Endothelial cell of umbilical vein (primary cell): ENCODE data around the gene RTN4R. TPM values are rescaled to one million over a fixed set of nuclear protein-coding genes. Genes with fewer than 3 reads are reported as not detected.

Source experiments
- BruUV-seq: library from RNA; stranded (reverse); fragments of 400-500 nt; replicated peaks from 2 replicates; lab custom pipeline; 2021; lab: Mats Ljungman, UMichigan
- CTCF ChIA-PET: fragments of 300-600, 350-600 bp; sonication (Branson Sonifier 250); formaldehyde crosslinking; loops from one replicate; lab custom pipeline; 2021; ENCODE audit warnings: antibody characterized with exemption, inconsistent platforms; lab: Charles Lee
- POLR2A ChIA-PET: fragments of 300-600, 350-600 bp; sonication (Branson Sonifier 250); formaldehyde crosslinking; loops from one replicate; lab custom pipeline; 2021; ENCODE audit warnings: antibody characterized with exemption, inconsistent platforms; lab: Charles Lee
- DNase-seq: peaks from one replicate; pipeline ENCODE4 v3.0.0-alpha.2; 2011; ENCODE audit warnings: low read depth, low spot score
- FAIRE-seq: peaks from 2 replicates; lab custom pipeline; 2011; peaks lifted over from hg19 to GRCh38; lab: Jason Lieb, UNC
- H2AFZ ChIP-seq: 2 replicates; pipeline ENCODE4 v1.6.0; 2012; ENCODE audit warnings: low read depth, low read length, control low read depth, inconsistent platforms
- H3K27ac ChIP-seq: 2 replicates; pipeline ENCODE4 v1.5.1; 2011; ENCODE audit warnings: low read depth, mild to moderate bottlenecking, control low read depth, low read length, moderate library complexity; ENCODE audit not compliant: insufficient read depth
- H3K27me3 ChIP-seq, 2 experiments: 2 replicates each; pipeline versions ENCODE4 v1.6.0 to v1.6.1; 2011; ENCODE audit warnings: low read length in 2 of 2, mixed read lengths in 1 of 2; ENCODE audit not compliant: control insufficient read depth in 2 of 2, insufficient read depth in 2 of 2
- H3K36me3 ChIP-seq, 2 experiments: 2 replicates in 1 of 2; 3 replicates in 1 of 2; pipeline ENCODE4 v1.5.1; 2011; ENCODE audit warnings: low read length in 2 of 2, mild to moderate bottlenecking in 1 of 2, moderate library complexity in 1 of 2; ENCODE audit not compliant: control insufficient read depth in 2 of 2, insufficient read depth in 2 of 2; ENCODE audit errors: extremely low read depth in 1 of 2
- H3K4me1 ChIP-seq: 3 replicates; pipeline ENCODE4 v1.5.1; 2011; ENCODE audit warnings: mild to moderate bottlenecking, low read length; ENCODE audit not compliant: control insufficient read depth, insufficient read depth; ENCODE audit errors: extremely low read depth
- H3K4me2 ChIP-seq: 2 replicates; pipeline ENCODE4 v1.6.1; 2011; ENCODE audit warnings: low read length, control low read depth, mixed read lengths; ENCODE audit not compliant: insufficient read depth
- H3K4me3 ChIP-seq, 3 experiments: fragments of 200-600 bp in 1 of 3; sonication (generic), shearing (Covaris generic) in 1 of 3; replicated peaks in 1 of 3; 2 replicates each; pipeline ENCODE4 v1.5.1; 2011 to 2016; ENCODE audit warnings: control low read depth in 3 of 3, low read length in 3 of 3, mild to moderate bottlenecking in 2 of 3, inconsistent platforms in 1 of 3, low read depth in 1 of 3, moderate library complexity in 1 of 3; ENCODE audit not compliant: insufficient read depth in 1 of 3
- H3K79me2 ChIP-seq: 2 replicates; pipeline ENCODE4 v1.6.0; 2012; ENCODE audit warnings: low read length, inconsistent platforms; ENCODE audit not compliant: control insufficient read depth, insufficient read depth
- H3K9ac ChIP-seq: replicated peaks from 2 replicates; pipeline ENCODE3; 2011; ENCODE audit warnings: low read length, control low read depth; ENCODE audit not compliant: insufficient read depth; ENCODE audit errors: extremely low read depth
- H3K9me1 ChIP-seq: replicated peaks from 3 replicates; pipeline ENCODE4 v1.6.0; 2011; ENCODE audit warnings: mild to moderate bottlenecking, low read length; ENCODE audit not compliant: control insufficient read depth, insufficient read depth; ENCODE audit errors: extremely low read depth
- H3K9me3 ChIP-seq: replicated peaks from 2 replicates; pipeline ENCODE4 v1.5.1; 2012; ENCODE audit warnings: low read length, inconsistent platforms; ENCODE audit not compliant: control insufficient read depth, insufficient read depth
- H4K20me1 ChIP-seq: replicated peaks from 2 replicates; pipeline ENCODE3; 2011; ENCODE audit warnings: mild to moderate bottlenecking, low read length; ENCODE audit not compliant: control insufficient read depth, insufficient read depth; ENCODE audit errors: extremely low read depth
- CTCF ChIP-seq, 2 donors: IDR thresholded peaks; 1 replicate in 1 of 2; 2 replicates in 1 of 2; pipeline ENCODE4 v1.5.1; 2011; ENCODE audit warnings: low read length in 2 of 2, mild to moderate bottlenecking in 2 of 2, moderate library complexity in 2 of 2, control low read depth in 1 of 2, inconsistent platforms in 1 of 2, low read depth in 1 of 2; ENCODE audit not compliant: insufficient read depth in 1 of 2; ENCODE audit errors: extremely low read depth in 1 of 2
- EZH2 ChIP-seq: IDR thresholded peaks from 2 replicates; pipeline ENCODE4 v1.6.1; 2012; ENCODE audit warnings: borderline replicate concordance, low read depth, mild to moderate bottlenecking, moderate library complexity, low read length, inconsistent platforms; ENCODE audit not compliant: severe bottlenecking
- FOS ChIP-seq: IDR thresholded peaks from 2 replicates; pipeline ENCODE4 v1.6.1; 2011; ENCODE audit warnings: mild to moderate bottlenecking, low read length, moderate library complexity, borderline replicate concordance; ENCODE audit not compliant: insufficient read depth
- GATA2 ChIP-seq: IDR thresholded peaks from 2 replicates; pipeline ENCODE4 v1.7.0; 2011; ENCODE audit warnings: low read depth, mild to moderate bottlenecking, moderate library complexity, mixed read lengths, low read length; ENCODE audit not compliant: insufficient read length, insufficient read depth
- JUN ChIP-seq: IDR thresholded peaks from 2 replicates; pipeline ENCODE4 v1.6.1; 2011; ENCODE audit warnings: borderline replicate concordance, low read depth; ENCODE audit not compliant: insufficient read length, insufficient read depth
- MAX ChIP-seq: IDR thresholded peaks from 2 replicates; pipeline ENCODE4 v1.6.1; 2011; ENCODE audit not compliant: insufficient read depth, insufficient read length
- MYC ChIP-seq: IDR thresholded peaks from one replicate; pipeline ENCODE4 v1.6.1; 2011; ENCODE audit warnings: mild to moderate bottlenecking, low read depth, low read length
- POLR2A ChIP-seq: IDR thresholded peaks from 2 replicates; pipeline ENCODE4 v1.6.1; 2012; ENCODE audit warnings: low read depth, mild to moderate bottlenecking, control low read depth, low read length
- POLR2AphosphoS5 ChIP-seq: IDR thresholded peaks from 2 replicates; pipeline ENCODE4 v1.6.1; 2012; ENCODE audit warnings: low read depth, mild to moderate bottlenecking, control low read depth, low read length, moderate library complexity; ENCODE audit not compliant: insufficient read depth
- dilution Hi-C: fragments of 300-500 bp; cut with MboI; formaldehyde crosslinking; loops from one replicate; pipeline ENCODE4 v1.15.0; 2019; ENCODE audit warnings: low sequenced_read_pairs; ENCODE audit not compliant: extremely low pct_ligation_motif_present
- intact Hi-C: fragments of 100-400 bp; cut with micrococcal nuclease; formaldehyde crosslinking; loops from one replicate; pipeline ENCODE4 v1.10.0; 2022
- polyA plus RNA-seq, 4 experiments: library from polyadenylated mRNA; depleted of rRNA in 3 of 4; stranded (reverse) in 3 of 4; unstranded in 1 of 4; fragments of >200 nt; gene quantifications; 2 replicates each; pipeline versions ENCODE4 v1.2.1 to v1.2.3, GENCODE V29; 2011 to 2012; ENCODE audit warnings: missing spikeins in 1 of 4
- total RNA-seq: library from RNA; stranded (reverse); gene quantifications from 2 replicates; pipeline ENCODE4 v1.2.3, GENCODE V29; 2021

The RTN4R gene
- total and polyA plus RNA-seq, 2 donors (not counting 3 experiments of a cell fraction or from before 2014, with no cell fraction given), result 1.2 to 2.2 TPM

GRCh38 chr22:20236052-20236717 lies 31.9 kb downstream of the RTN4R start:
- H3K9ac ChIP-seq, result no peak overlapping the region
- BruUV-seq, result no TSS peak
- H4K20me1 ChIP-seq, result no peaks in the 10 kb centered on the region
- DNase-seq (no peak), FAIRE-seq (no peak)
- TF ChIP-seq EZH2 (no peak), FOS (no peak), POLR2A (no peak), JUN (no peak), POLR2AphosphoS5 (no peak), GATA2 (no peak), CTCF (IDR thresholded peaks at IDR 0.05; ENCODE audit: extremely low read depth in 1 of 2, insufficient read depth in 1 of 2, low read depth in 1 of 2, low read length in 2 of 2) (no peak), MAX (no peak), MYC (no peak)
- H2AFZ ChIP-seq, result no peak overlapping the region
- dilution Hi-C loops, result no loop called here
- H3K79me2 ChIP-seq, result no peaks in the 10 kb centered on the region
- peaks cover 11% of the 10 kb centered on the region for H3K4me1 ChIP-seq
- intact Hi-C loops, result no loop called here
- H3K36me3 ChIP-seq, result no peaks in the 10 kb centered on the region
- no peaks in the 10 kb centered on the region for H3K9me3 ChIP-seq
- no peaks in the 10 kb centered on the region for H3K9me1 ChIP-seq
- POLR2A ChIA-PET, result no interaction called here
- H3K27me3 ChIP-seq, result no peaks in the 10 kb centered on the region
- CTCF ChIA-PET, result no interaction called here
- no peak overlapping the region for H3K27ac ChIP-seq
- H3K4me3 ChIP-seq, result no peak overlapping the region
- no peak overlapping the region for H3K4me2 ChIP-seq
